DMS153 (cell line): ENCODE measurements around the gene SOX13.
"Not testable (repeated sequence)": the region's sequence is repeated elsewhere in the genome, so short reads cannot be mapped to it uniquely, and the experiment has no call there.

ENCODE experiments used
- DNase-seq: peaks from one replicate; lab custom pipeline; 2025; lab: John Stamatoyannopoulos, UW

Gene SOX13

GRCh38 chr1:204087893-204088528 is 15.1 kb downstream of the SOX13 start:
- no peak for DNase-seq

- no peak for DNase-seq
Measured at GRCh38 chr1:204088596-204088995, 15.7 kb downstream of the SOX13 start.

GRCh38 chr1:204089044-204089751 is 16.3 kb downstream of the SOX13 start:
- DNase-seq, result no peak

- not testable (repeated sequence) for DNase-seq
Measured at GRCh38 chr1:204090132-204090531, 17.2 kb downstream of the SOX13 start.

- no peak for DNase-seq
Measured at GRCh38 chr1:204091066-204091465, 18.2 kb downstream of the SOX13 start.

- no peak for DNase-seq
Measured at GRCh38 chr1:204091787-204092312, 18.9 kb downstream of the SOX13 start.

GRCh38 chr1:204092632-204093420 is 19.9 kb downstream of the SOX13 start:
- DNase-seq, result no peak

- DNase-seq, result peak; percentile 65
Measured at GRCh38 chr1:204093421-204093717, 20.5 kb downstream of the SOX13 start.

GRCh38 chr1:204093781-204094180 is 20.9 kb downstream of the SOX13 start:
- no peak for DNase-seq

- no peak for DNase-seq
Measured at GRCh38 chr1:204094313-204094729, 21.4 kb downstream of the SOX13 start.

GRCh38 chr1:204094856-204095634 is 22.1 kb downstream of the SOX13 start:
- DNase-seq, result peak; percentile 45

- no peak for DNase-seq
Measured at GRCh38 chr1:204096931-204097330, 24.0 kb downstream of the SOX13 start.

GRCh38 chr1:204098683-204099082 is 25.8 kb downstream of the SOX13 start:
- no peak for DNase-seq

GRCh38 chr1:204099754-204100153 is 26.8 kb downstream of the SOX13 start:
- DNase-seq, result not testable (repeated sequence)

GRCh38 chr1:204102029-204102611 is 29.2 kb downstream of the SOX13 start:
- DNase-seq, result peak; percentile 63

GRCh38 chr1:204102739-204103430 is 30.0 kb downstream of the SOX13 start:
- peak; percentile 48 for DNase-seq

- DNase-seq, result no peak
Measured at GRCh38 chr1:204103431-204103741, 30.5 kb downstream of the SOX13 start.

GRCh38 chr1:204104331-204105130 is 31.6 kb downstream of the SOX13 start:
- peak; percentile 87 for DNase-seq

- no peak for DNase-seq
Measured at GRCh38 chr1:204105131-204105515, 32.2 kb downstream of the SOX13 start.

- DNase-seq, result no peak
Measured at GRCh38 chr1:204106825-204107224, 33.9 kb downstream of the SOX13 start.
